Coronary artery (tissue), 2 donors: Measurements from ENCODE around the gene ZNF622.
A peak's percentile ranks its signal among the peaks of the same experiment; 100 is the strongest.
"Not testable (repeated sequence)": the region's sequence is repeated elsewhere in the genome, so short reads cannot be mapped to it uniquely, and the experiment has no call there.

Experiments used
- DNase-seq: peaks from one replicate; pipeline ENCODE4 v3.0.0-alpha.2; 2017; ENCODE audit warnings: low spot score
- H3K27ac ChIP-seq, 2 donors: fragments of 200-600 bp; sonication (generic); one replicate each; pipeline ENCODE4 v1.5.1; 2016 to 2019
- H3K4me3 ChIP-seq: fragments of 200-600 bp; sonication (generic); 2 replicates; pipeline ENCODE4 v1.5.1; 2016; ENCODE audit warnings: mild to moderate bottlenecking, moderate library complexity
- CTCF ChIP-seq: fragments of 200-600 bp; sonication (generic); IDR thresholded peaks from one replicate; pipeline ENCODE4 v1.5.1; 2019; ENCODE audit warnings: antibody characterized with exemption

ZNF622 gene

GRCh38 chr5:16455668-16456067 is 9.9 kb downstream of the ZNF622 start:
- Histone ChIP-seq H3K27ac (peak overlapping the region in 1 of 2 donors; percentile 11), H3K4me3 (no peak overlapping the region)
- no peak for TF ChIP-seq CTCF
- no peak for DNase-seq

GRCh38 chr5:16454686-16455085 is 10.9 kb downstream of the ZNF622 start:
- no peak overlapping the region for H3K4me3 ChIP-seq
- no peak for DNase-seq
- H3K27ac ChIP-seq = no peak overlapping the region
- no peak for TF ChIP-seq CTCF

GRCh38 chr5:16453609-16454008 is 12.0 kb downstream of the ZNF622 start:
- no peak for DNase-seq
- TF ChIP-seq CTCF = no peak
- Histone ChIP-seq H3K4me3 (no peak overlapping the region), H3K27ac (no peak overlapping the region)

GRCh38 chr5:16450163-16450562 is 15.4 kb downstream of the ZNF622 start:
- Histone ChIP-seq H3K4me3 (no peak overlapping the region), H3K27ac (no peak overlapping the region)
- no peak for DNase-seq
- TF ChIP-seq CTCF = no peak

- DNase-seq = no peak
- no peak for TF ChIP-seq CTCF
- Histone ChIP-seq H3K4me3 (no peak overlapping the region), H3K27ac (no peak overlapping the region)
Observed at GRCh38 chr5:16446993-16447392, 18.6 kb downstream of the ZNF622 start.

- no peak overlapping the region for H3K4me3 ChIP-seq
- DNase-seq = no peak
- no peak for TF ChIP-seq CTCF
- no peak overlapping the region for H3K27ac ChIP-seq
Observed at GRCh38 chr5:16437977-16438376, 27.6 kb downstream of the ZNF622 start.

GRCh38 chr5:16436065-16436682 is 29.4 kb downstream of the ZNF622 start:
- not testable (repeated sequence) for H3K27ac ChIP-seq, H3K4me3 ChIP-seq, DNase-seq
